ENCODE data around the gene ANXA1. TPM values are rescaled to one million over a fixed set of nuclear protein-coding genes. Genes with fewer than 3 reads are reported as not detected.

The ANXA1 gene
- total RNA-seq, 1 donor from 2014 or later: 237 TPM

- no peak overlapping the region for H3K27ac Mint-ChIP-seq (ENCODE audit: unreplicated experiment)
- TF ChIP-seq, protein P1, sequence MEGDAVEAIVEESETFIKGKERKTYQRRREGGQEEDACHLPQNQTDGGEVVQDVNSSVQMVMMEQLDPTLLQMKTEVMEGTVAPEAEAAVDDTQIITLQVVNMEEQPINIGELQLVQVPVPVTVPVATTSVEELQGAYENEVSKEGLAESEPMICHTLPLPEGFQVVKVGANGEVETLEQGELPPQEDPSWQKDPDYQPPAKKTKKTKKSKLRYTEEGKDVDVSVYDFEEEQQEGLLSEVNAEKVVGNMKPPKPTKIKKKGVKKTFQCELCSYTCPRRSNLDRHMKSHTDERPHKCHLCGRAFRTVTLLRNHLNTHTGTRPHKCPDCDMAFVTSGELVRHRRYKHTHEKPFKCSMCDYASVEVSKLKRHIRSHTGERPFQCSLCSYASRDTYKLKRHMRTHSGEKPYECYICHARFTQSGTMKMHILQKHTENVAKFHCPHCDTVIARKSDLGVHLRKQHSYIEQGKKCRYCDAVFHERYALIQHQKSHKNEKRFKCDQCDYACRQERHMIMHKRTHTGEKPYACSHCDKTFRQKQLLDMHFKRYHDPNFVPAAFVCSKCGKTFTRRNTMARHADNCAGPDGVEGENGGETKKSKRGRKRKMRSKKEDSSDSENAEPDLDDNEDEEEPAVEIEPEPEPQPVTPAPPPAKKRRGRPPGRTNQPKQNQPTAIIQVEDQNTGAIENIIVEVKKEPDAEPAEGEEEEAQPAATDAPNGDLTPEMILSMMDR (IDR thresholded peaks at IDR 0.05): no peak
- H3K4me3 Mint-ChIP-seq (ENCODE audit: unreplicated experiment): no peak overlapping the region
- peaks cover 19% of the 10 kb centered on the region for H3K4me1 Mint-ChIP-seq (ENCODE audit: unreplicated experiment)
- H3K9me3 Mint-ChIP-seq (ENCODE audit: unreplicated experiment): no peaks in the 10 kb centered on the region
- H3K27me3 Mint-ChIP-seq (ENCODE audit: unreplicated experiment): no peaks in the 10 kb centered on the region
- no peaks in the 10 kb centered on the region for H3K36me3 Mint-ChIP-seq (ENCODE audit: unreplicated experiment)
- no peak for DNase-seq (ENCODE audit: extremely low spot score, unreplicated experiment)
Observed at GRCh38 chr9:73118898-73119554, 32.6 kb upstream of the ANXA1 start.

- no peaks in the 10 kb centered on the region for H3K27me3 Mint-ChIP-seq (ENCODE audit: unreplicated experiment)
- TF ChIP-seq, protein P1 (IDR thresholded peaks at IDR 0.05): no peak
Observed at GRCh38 chr9:73121375-73121935, 30.2 kb upstream of the ANXA1 start.

DNA sequence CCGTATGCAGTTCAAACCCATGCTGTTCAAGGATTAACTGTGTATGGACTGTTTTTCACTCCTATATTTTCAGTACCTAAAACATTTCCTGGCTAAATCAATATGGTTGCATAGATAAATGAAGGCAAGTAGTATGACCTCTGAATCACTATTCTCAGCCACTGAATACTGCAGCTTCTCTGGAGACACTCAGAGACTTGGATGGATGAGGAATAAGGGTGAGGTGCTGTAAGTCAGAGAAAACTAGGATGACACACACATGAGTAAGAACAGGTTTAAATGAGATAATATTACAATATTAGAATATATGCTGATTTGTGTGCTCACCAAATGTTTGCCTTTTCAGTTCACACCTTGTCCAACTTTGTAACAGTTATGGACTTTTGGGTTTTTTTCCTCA, 26.0 kb upstream of the ANXA1 start:
- TF ChIP-seq, protein P1 (IDR thresholded peaks at IDR 0.05): no peak
- H3K36me3 Mint-ChIP-seq (ENCODE audit: unreplicated experiment): no peaks in the 10 kb centered on the region
- H3K27me3 Mint-ChIP-seq (ENCODE audit: unreplicated experiment): no peaks in the 10 kb centered on the region
- DNase-seq (ENCODE audit: extremely low spot score, unreplicated experiment): no peak
- H3K27ac Mint-ChIP-seq (ENCODE audit: unreplicated experiment): no peak overlapping the region
- no peaks in the 10 kb centered on the region for H3K4me1 Mint-ChIP-seq (ENCODE audit: unreplicated experiment)
- no peaks in the 10 kb centered on the region for H3K9me3 Mint-ChIP-seq (ENCODE audit: unreplicated experiment)
- H3K4me3 Mint-ChIP-seq (ENCODE audit: unreplicated experiment): no peak overlapping the region

More at GRCh38 chr9:73121375-73121935, 30.2 kb upstream of the ANXA1 start:
- Mint-ChIP-seq H3K36me3 (ENCODE audit: unreplicated experiment) (no peaks in the 10 kb centered on the region), H3K4me1 (ENCODE audit: unreplicated experiment) (peaks cover 5% of the 10 kb centered on the region), H3K27ac (ENCODE audit: unreplicated experiment) (no peak overlapping the region), H3K9me3 (ENCODE audit: unreplicated experiment) (no peaks in the 10 kb centered on the region), H3K4me3 (ENCODE audit: unreplicated experiment) (no peak overlapping the region)
- DNase-seq (ENCODE audit: extremely low spot score, unreplicated experiment): no peak

DNA sequence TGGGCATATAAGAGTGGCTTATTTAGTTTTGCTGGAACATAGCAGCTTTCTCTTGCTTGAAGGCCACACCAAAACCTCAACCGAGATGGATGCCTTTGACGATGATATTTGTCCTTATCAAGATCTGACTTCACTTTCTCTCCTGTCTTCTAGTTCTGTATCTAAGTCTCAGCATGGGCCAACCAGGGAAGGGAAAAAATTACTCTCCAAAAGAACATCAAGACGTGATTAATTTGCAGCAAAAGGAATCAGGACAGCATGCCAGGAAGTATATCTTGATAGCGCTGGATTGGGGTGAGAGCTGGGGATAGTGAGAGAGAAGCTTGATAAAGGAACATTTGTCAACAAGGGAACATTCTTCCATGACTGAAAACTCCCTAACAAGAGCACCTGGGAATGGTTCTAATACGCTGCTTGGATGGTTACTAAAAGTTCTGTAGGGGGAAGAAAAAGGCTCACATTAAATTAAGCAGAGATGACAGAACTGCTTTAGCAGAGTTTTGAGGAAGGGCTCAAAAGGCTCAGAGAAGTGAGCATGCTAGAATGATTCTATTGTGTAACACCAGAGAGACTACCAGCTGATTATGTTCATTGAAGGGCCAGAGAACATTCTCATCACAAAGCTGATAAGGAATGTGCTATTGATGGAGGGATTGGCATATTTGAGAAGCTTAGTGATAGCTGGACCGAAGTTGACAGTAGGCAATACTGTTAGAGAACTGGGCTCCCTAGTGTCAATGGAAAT, 21.6 kb upstream of the ANXA1 start:
- TF ChIP-seq, protein P1 (IDR thresholded peaks at IDR 0.05): no peak
- Mint-ChIP-seq H3K27me3 (ENCODE audit: unreplicated experiment) (no peaks in the 10 kb centered on the region), H3K4me1 (ENCODE audit: unreplicated experiment) (peaks cover 18% of the 10 kb centered on the region), H3K27ac (ENCODE audit: unreplicated experiment) (peak overlapping the region; percentile 7), H3K4me3 (ENCODE audit: unreplicated experiment) (no peak overlapping the region), H3K36me3 (ENCODE audit: unreplicated experiment) (no peaks in the 10 kb centered on the region), H3K9me3 (ENCODE audit: unreplicated experiment) (no peaks in the 10 kb centered on the region)
- DNase-seq (ENCODE audit: extremely low spot score, unreplicated experiment): no peak

- peaks cover 18% of the 10 kb centered on the region for H3K4me1 Mint-ChIP-seq (ENCODE audit: unreplicated experiment)
- peak overlapping the region; percentile 96 for H3K27ac Mint-ChIP-seq (ENCODE audit: unreplicated experiment)
- no peaks in the 10 kb centered on the region for H3K9me3 Mint-ChIP-seq (ENCODE audit: unreplicated experiment)
- TF ChIP-seq, protein P1 (IDR thresholded peaks at IDR 0.05): no peak
- H3K4me3 Mint-ChIP-seq (ENCODE audit: unreplicated experiment): peak overlapping the region; percentile 73
- H3K27me3 Mint-ChIP-seq (ENCODE audit: unreplicated experiment): no peaks in the 10 kb centered on the region
- DNase-seq (ENCODE audit: extremely low spot score, unreplicated experiment): no peak
- no peaks in the 10 kb centered on the region for H3K36me3 Mint-ChIP-seq (ENCODE audit: unreplicated experiment)
Observed at GRCh38 chr9:73131461-73131860, 20.2 kb upstream of the ANXA1 start.

Measured in osteocyte (in vitro differentiated cells).